Vagina (tissue), 2 donors: ENCODE results near the gene GGA1. TPM values are rescaled to one million over a fixed set of nuclear protein-coding genes. Genes with fewer than 3 reads are reported as not detected.

Experiments used
- DNase-seq, 2 donors: peaks; one replicate each; pipeline ENCODE4 v3.0.0-alpha.2; 2017; ENCODE audit errors: extremely low spot score in 2 of 2
- H3K27ac ChIP-seq: fragments of 200-600 bp; sonication (generic); one replicate; pipeline ENCODE4 v1.5.1; 2019
- H3K27me3 ChIP-seq: fragments of 200-600 bp; sonication (generic); one replicate; pipeline ENCODE4 v1.5.1; 2019
- H3K36me3 ChIP-seq, 2 donors: fragments of 200-600 bp; sonication (generic); one replicate each; pipeline ENCODE4 v1.5.1; 2017 to 2019
- H3K4me1 ChIP-seq: fragments of 200-600 bp; sonication (generic); one replicate; pipeline ENCODE4 v1.5.1; 2019
- H3K4me3 ChIP-seq, 2 donors: fragments of 200-600 bp; sonication (generic); 1 replicate in 1 of 2; 2 replicates in 1 of 2; pipeline ENCODE4 v1.5.1; 2016 to 2019
- H3K9me3 ChIP-seq: fragments of 200-600 bp; sonication (generic); one replicate; pipeline ENCODE4 v1.5.1; 2019
- POLR2A ChIP-seq, 2 donors: fragments of 450-650 bp; IDR thresholded peaks; one replicate each; pipeline ENCODE4 v1.6.1; 2017; ENCODE audit warnings: antibody characterized with exemption in 2 of 2, mild to moderate bottlenecking in 2 of 2, moderate library complexity in 2 of 2
- POLR2AphosphoS5 ChIP-seq, 2 donors: sonication (generic); formaldehyde crosslinking; IDR thresholded peaks; one replicate each; pipeline ENCODE4 v1.9.0; 2017; ENCODE audit warnings: antibody characterized with exemption in 2 of 2, mild to moderate bottlenecking in 2 of 2, low read depth in 1 of 2; ENCODE audit not compliant: insufficient read depth in 1 of 2
- intact Hi-C: fragments of 100-400 bp; cut with DNase I; formaldehyde crosslinking; loops from one replicate; pipeline ENCODE4 v1.15.1; 2023
- total RNA-seq: library from RNA; depleted of rRNA; stranded (reverse); fragments of >200 nt; gene quantifications from one replicate; pipeline ENCODE4 v1.2.3, GENCODE V29; 2016
- TF ChIP-seq, protein P1 (sequence below), 3 experiments: fragments of 450-650 bp in 2 of 3; fragments of 200-600 bp in 1 of 3; sonication (generic) in 1 of 3; IDR thresholded peaks; one replicate each; pipeline ENCODE4 v1.5.1; 2017 to 2019; ENCODE audit warnings: antibody characterized with exemption in 3 of 3, mild to moderate bottlenecking in 2 of 3, moderate library complexity in 2 of 3

Gene GGA1
- total RNA-seq, 1 donor from 2014 or later: 45.7 TPM

DNA sequence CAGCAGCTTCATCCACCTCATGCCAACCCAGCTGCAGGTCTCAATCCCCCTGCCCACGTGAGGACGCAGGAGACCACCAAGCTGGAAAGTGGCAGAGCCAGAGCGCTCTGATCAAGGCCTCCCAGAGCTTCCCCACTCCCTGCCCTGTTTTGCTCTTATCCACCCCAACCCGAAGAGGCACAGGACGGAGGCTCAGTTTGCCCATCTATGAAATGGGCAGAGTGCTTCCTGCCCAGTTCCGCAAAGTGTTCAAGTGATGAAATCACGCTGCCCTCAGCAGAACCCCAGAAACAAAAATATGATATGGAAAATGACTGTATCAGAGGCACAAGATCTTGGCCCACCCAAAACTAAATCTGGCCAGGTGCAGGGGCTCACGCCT is 36.7 kb upstream of the GGA1 start:
- H3K27ac ChIP-seq: no peak overlapping the region
- peaks cover 50% of the 10 kb centered on the region for H3K4me1 ChIP-seq
- intact Hi-C loops: no loop called here

DNA sequence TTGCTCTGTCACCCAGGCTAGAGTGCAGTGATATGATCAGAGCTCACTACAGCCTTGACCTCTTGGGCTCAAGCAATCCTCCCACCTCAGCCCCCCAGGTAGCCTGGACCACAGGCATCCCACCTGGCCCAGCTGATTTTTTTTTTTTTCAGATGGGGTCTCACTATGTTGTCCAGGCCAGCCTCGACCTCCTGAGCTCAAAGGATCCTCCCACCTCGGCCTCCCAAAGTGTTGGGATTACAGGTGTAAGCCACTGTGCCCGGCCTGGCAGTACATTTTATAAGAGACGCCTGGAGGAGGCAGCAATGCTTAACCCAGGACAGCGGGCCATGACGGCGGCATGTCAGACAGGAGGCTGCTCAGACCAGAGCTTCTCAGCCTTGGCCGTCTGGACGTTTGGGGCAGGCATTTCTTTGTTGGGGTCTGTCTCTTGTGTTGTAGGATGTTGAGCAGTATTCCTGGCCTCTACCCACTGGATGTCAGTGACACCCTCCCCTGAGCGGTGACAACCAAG is 33.1 kb upstream of the GGA1 start:
- H3K9me3 ChIP-seq: no peaks in the 10 kb centered on the region
- H3K27ac ChIP-seq: no peak overlapping the region
- TF ChIP-seq POLR2A (IDR thresholded peaks at IDR 0.05) (no peak), POLR2AphosphoS5 (IDR thresholded peaks at IDR 0.05; ENCODE audit: insufficient read depth in 1 of 2, low read depth in 1 of 2) (no peak)
- TF ChIP-seq, protein P1, sequence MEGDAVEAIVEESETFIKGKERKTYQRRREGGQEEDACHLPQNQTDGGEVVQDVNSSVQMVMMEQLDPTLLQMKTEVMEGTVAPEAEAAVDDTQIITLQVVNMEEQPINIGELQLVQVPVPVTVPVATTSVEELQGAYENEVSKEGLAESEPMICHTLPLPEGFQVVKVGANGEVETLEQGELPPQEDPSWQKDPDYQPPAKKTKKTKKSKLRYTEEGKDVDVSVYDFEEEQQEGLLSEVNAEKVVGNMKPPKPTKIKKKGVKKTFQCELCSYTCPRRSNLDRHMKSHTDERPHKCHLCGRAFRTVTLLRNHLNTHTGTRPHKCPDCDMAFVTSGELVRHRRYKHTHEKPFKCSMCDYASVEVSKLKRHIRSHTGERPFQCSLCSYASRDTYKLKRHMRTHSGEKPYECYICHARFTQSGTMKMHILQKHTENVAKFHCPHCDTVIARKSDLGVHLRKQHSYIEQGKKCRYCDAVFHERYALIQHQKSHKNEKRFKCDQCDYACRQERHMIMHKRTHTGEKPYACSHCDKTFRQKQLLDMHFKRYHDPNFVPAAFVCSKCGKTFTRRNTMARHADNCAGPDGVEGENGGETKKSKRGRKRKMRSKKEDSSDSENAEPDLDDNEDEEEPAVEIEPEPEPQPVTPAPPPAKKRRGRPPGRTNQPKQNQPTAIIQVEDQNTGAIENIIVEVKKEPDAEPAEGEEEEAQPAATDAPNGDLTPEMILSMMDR (IDR thresholded peaks at IDR 0.05): no peak
- DNase-seq: peak in 1 of 2 donors; percentile 40
- no peaks in the 10 kb centered on the region for H3K36me3 ChIP-seq
- intact Hi-C loops: loop anchor here (5.0 kb wide), 1 partner anchor 33 kb away; no protein-coding TSS in a partner anchor
- H3K4me3 ChIP-seq: no peak overlapping the region
- no peaks in the 10 kb centered on the region for H3K27me3 ChIP-seq
- H3K4me1 ChIP-seq: peaks cover 14% of the 10 kb centered on the region

More for the DNA sequence above, 36.7 kb upstream of the GGA1 start:
- Histone ChIP-seq H3K36me3 (peaks cover 0 to 17% of the 10 kb centered on the region in 2 donors), H3K9me3 (no peaks in the 10 kb centered on the region), H3K27me3 (no peaks in the 10 kb centered on the region), H3K4me3 (no peak overlapping the region)
- TF ChIP-seq POLR2AphosphoS5 (IDR thresholded peaks at IDR 0.05; ENCODE audit: insufficient read depth in 1 of 2, low read depth in 1 of 2) (no peak), POLR2A (IDR thresholded peaks at IDR 0.05) (no peak)
- TF ChIP-seq, protein P1 (IDR thresholded peaks at IDR 0.05): no peak
- DNase-seq: no peak

DNA sequence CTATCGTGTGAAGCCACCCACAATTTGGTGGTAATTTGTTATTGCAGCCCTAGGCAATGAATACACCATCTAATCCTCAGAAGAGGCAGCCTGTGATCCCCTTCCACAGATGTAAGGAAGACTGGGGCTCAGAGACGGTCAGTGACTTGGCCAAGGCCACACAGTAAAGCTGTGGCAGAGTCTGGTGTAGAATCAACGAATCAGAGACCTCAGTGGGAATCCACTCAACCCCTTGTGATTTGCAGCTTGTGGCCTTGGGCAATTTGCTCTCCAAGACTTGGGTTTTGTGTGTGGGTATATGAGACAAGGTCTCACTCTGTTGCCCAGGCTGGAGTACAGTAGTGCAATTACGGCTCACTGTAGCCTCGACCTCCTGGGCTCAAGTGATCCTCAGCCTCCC is 30.6 kb upstream of the GGA1 start:
- no peak overlapping the region for H3K27ac ChIP-seq
- no peak for DNase-seq

DNA sequence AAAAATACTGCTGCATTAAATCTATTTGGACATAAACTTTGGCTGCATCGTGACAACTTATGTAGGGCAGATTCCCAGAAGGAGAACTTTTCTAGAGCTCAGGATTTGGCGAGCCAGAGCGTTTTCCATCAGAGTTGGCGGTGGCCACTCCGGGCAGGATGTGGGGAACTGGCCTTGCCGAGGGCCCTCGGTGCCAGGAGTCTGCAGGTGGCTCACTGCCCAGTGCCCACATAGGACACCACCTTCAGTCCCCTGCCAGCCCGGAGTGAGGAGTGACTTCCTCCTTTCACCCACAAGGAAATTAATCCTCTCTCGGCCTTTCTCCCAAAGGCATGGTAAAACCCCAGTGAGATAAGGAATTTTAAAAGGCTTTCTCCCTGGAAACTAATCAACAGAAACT is 27.1 kb upstream of the GGA1 start:
- intact Hi-C loops: no loop called here

More for the DNA sequence above, 30.6 kb upstream of the GGA1 start:
- TF ChIP-seq POLR2A (IDR thresholded peaks at IDR 0.05) (no peak), POLR2AphosphoS5 (IDR thresholded peaks at IDR 0.05; ENCODE audit: insufficient read depth in 1 of 2, low read depth in 1 of 2) (no peak)
- TF ChIP-seq, protein P1 (IDR thresholded peaks at IDR 0.05): no peak
- Histone ChIP-seq H3K4me3 (no peak overlapping the region), H3K9me3 (no peaks in the 10 kb centered on the region), H3K36me3 (no peaks in the 10 kb centered on the region), H3K4me1 (peaks cover 6% of the 10 kb centered on the region), H3K27me3 (no peaks in the 10 kb centered on the region)
- intact Hi-C loops: loop anchor here (5.0 kb wide), 1 partner anchor 36 kb away; no protein-coding TSS in a partner anchor

DNA sequence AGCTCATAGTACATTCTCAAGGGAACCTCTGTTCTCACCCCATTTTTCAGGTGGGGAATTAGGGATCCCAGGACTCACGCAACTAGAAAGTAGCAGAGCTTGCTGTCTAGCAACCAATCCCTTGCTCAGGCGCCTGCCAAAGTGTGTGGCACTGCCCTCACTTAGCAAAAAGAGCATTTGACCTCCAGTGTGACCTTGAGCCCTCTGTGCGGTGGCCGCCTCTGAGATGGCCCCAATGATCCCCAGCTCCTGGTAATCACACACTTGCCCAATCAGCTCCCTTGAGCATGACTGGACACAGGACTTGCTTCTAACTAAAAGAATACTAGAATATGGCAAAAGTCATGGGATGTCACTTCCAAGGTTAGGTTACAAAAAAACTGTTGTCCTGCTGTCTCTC is 26.1 kb upstream of the GGA1 start:
- H3K27ac ChIP-seq: no peak overlapping the region
- no peak for DNase-seq
- H3K4me3 ChIP-seq: no peak overlapping the region
- TF ChIP-seq POLR2AphosphoS5 (IDR thresholded peaks at IDR 0.05; ENCODE audit: insufficient read depth in 1 of 2, low read depth in 1 of 2) (no peak), POLR2A (IDR thresholded peaks at IDR 0.05) (no peak)
- TF ChIP-seq, protein P1 (IDR thresholded peaks at IDR 0.05): no peak
- no peaks in the 10 kb centered on the region for H3K27me3 ChIP-seq
- no peaks in the 10 kb centered on the region for H3K36me3 ChIP-seq
- no peaks in the 10 kb centered on the region for H3K9me3 ChIP-seq
- no peaks in the 10 kb centered on the region for H3K4me1 ChIP-seq
- intact Hi-C loops: no loop called here

More for the DNA sequence above, 27.1 kb upstream of the GGA1 start:
- Histone ChIP-seq H3K4me3 (no peak overlapping the region), H3K27ac (no peak overlapping the region), H3K27me3 (no peaks in the 10 kb centered on the region), H3K36me3 (no peaks in the 10 kb centered on the region), H3K4me1 (no peaks in the 10 kb centered on the region), H3K9me3 (no peaks in the 10 kb centered on the region)
- DNase-seq: no peak
- TF ChIP-seq POLR2A (IDR thresholded peaks at IDR 0.05) (no peak), POLR2AphosphoS5 (IDR thresholded peaks at IDR 0.05; ENCODE audit: insufficient read depth in 1 of 2, low read depth in 1 of 2) (no peak)
- TF ChIP-seq, protein P1 (IDR thresholded peaks at IDR 0.05): no peak
